ENCODE measurements around the gene SLC25A25.
"Not testable (repeated sequence)": the region's sequence is repeated elsewhere in the genome, so short reads cannot be mapped to it uniquely, and the experiment has no call there.

The SLC25A25 gene

DNA sequence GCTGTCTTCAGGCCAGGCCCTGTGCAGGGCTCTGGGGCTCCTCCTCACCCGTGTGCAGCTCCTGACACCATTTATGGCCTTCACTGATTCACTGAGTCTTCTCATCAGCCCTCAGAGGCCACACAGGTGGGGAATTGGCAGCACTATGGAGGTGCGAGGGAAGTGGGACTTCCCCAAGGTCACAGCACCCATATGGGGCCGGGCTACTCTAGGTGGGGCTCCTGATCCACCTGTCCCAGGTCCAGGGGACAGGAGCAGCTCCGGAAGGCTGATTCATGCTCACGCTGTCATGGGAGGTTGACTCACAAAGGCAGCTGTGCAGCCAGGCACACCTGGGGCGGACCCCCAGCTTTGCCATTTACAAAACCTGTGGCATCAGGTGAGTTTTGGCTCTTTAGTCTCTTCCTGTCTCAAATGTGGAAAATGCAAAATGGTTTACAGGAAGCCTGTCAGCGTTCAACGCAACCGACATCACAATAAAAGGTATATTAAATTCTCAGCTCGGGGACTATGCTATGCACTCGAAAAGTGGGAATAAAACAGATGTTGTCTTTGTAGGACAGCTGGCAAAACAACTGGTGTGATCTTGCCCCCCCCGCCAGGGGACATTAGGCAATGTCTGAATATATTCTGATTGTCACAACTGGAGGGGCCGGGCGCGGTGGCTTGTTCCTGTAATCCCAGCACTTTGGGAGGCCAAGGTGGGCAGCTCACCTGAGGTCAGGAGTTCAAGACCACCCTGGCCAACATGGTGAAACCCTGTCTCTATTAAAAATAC is 15.9 kb upstream of the SLC25A25 start:
- no peak for DNase-seq

DNA sequence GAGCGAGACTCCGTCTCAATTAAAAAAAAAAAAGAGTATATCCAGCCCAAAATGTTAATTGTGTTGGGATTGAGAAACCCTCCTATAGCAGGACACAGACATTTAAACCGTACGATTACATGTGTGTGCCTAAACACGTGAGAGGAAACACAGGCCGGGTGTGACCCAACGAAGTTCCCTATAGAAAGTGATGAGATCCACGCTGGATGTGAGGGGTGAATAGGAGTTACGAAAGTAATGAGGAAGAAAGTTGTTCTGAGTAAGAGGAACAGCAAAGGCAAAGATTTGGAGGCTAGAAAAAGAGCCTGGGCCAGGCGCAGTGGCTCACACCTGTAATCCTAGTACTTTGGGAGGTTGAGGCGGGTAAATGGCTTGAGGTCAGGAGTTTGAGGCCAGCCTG is 14.5 kb upstream of the SLC25A25 start:
- no peak for DNase-seq

DNA sequence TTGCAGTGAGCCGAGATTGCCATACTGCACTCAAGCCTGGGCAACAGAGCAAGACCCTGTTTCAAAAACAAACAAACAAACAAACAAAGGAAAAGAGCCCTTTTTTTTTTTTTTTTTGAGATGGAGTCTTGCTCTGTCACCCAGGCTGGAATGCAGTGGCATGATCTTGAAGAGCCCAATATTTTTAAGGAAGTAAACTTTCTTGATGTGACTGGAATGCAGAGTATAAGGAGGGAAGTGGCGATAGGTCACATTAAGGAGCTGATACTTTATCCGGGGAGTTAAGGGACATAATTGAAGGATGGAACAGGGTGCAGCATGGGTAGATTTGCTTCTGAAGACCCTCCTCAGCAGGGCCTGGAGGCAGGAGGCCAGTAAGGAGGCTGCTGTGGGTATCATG is 13.9 kb upstream of the SLC25A25 start:
- DNase-seq, result no peak

DNA sequence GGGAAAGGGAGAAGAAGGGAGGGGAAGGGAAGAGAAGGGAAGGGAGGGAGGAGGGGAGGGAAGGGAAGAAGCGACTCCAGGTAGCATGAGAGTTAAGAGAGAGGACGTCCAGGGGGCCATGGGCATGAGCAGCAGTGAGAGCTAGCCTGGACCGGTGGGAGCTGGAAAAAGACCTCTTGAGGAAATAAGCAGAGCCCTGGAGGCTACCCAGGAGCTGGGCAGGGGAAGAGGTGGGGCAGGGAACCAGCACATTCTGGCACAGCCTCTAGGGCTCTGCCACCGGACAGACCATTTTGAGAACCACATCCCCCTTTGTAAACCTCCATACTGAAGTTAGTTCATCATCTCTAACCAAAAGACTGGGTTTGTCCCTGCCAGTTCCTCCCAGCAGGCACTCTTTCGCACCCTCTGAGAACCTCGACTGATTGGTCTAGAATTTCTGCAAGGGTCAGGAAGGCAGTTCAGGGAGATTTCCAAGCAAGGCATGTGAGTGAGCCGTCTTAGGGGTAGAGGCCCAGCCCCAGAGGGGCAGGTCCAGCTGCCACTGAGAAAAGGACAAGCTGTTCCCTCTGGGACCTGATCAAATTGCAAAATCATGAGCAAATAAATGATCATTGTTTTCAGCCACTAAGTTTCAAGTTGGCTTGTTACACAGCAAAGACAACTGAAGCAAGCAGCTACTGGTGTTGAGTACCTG is 12.5 kb upstream of the SLC25A25 start:
- DNase-seq, result no peak

DNA sequence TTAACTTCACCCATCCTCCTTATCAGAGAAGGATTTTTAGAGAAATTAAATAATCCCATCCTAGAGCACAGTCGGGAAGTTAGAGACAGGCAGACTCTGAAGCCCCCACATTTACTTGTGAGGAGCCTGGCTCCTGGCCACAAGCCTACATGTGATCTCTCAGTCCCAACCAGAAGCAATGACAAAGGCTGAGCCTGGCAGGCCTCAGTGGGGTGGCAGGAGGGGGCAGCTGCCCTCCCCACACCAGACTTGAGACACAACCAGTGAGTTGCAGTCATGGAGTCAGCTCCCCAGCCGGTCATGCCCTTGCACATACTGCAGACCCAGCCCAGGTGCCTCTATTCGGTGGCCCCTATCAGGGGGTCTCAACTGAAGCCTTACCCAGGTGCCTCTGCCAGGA is 11.9 kb upstream of the SLC25A25 start:
- no peak for DNase-seq

DNA sequence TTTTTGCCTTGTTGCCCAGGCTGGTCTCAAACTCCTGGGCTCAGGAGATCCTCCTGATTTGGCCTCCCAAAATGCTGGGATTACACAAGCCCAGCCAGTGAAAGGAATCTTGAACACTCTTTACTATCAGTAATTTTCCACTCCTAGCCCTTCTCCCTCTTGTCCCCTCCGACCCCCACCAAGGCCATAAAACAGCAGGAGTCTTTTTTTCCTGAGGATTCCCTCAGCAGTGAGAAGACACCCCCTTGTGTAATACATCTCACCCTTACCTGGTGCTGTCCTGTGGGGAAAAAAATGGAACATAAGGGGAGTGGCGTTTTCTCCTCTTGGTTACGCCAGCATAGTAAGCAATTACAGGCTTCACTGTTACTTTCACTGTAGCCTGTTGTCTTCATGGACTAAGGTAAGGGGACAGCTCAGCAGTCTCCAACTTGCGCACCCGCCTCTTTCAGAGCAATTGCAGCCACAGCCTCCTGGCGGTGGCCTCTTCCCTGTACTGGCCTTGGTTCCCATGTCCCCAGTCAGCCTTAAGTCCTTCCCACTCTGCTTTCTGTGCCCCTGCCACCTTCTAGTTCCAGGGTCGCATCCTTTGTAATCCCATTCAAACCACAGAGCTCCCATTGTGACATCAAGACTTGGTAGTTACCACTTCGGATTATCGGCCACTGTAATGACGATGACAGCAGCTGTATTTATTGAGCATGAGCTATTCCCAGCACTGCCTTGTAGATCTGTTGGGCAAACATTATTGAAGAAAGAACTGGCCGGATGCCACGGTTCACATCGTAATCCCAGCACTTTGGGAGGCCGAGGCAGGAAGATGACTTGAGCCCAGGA is 10.9 kb upstream of the SLC25A25 start:
- DNase-seq, result no peak

DNA sequence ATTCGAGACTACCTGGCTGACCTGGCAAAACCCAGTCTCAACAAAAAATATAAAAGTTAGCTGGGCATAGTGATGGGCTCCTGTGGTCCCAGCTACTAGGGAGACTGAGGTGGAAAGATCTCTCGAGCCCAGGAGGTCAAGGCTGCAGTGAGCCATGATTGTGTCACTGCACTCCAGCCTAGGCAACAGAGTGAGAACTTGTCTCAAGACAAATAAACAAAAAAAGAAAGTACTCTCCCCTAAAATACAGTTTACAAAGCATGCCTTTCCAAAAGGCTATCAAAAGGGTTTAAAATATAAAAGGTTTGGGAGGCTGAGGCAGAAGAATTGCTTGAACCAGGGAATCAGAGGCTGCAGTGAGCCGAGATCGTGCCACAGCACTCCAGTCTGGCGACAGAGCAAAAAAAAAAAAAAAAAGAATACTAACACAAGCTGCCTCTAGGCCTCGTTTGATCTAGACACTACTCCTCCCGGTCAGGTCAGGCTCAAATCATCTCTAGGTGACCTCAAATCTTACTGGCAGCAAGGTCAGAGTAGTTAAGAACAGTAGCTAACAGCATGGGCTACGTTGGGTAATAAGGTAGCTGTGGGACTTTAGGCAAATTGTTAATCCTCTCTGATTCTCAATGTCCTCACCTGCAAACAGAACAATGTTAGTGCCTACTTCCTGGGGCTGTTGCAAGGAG is 10.2 kb upstream of the SLC25A25 start:
- DNase-seq, result no peak

DNA sequence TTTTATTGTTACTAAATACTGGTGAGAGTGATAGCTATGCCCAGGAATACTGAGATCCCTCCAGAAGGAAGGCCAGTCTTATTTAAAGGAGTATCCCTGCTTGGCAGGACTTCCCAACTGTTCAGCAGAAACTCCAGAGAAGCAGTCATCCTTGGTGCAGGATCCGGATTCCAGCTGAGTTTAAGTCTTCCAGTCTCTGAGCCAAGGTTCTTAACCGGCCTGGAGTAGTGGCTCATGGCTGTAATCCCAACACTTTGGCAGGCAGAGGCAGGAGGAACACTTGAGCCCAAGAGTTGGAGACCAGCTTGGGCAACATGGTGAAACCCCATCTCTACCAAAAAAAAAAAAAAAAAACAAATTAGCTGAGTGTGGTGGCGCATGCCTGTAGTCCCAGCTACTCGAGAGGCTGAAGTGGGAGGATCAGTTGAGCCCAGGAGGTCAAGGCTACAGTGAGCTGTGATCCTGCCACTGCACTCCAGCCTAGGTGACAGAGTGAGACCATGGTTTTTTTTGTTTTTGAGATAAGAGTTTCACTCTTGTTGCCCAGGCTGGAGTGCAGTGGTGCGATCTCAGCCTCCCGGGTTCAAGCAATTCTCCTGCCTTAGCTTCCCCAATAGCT is 8.6 kb upstream of the SLC25A25 start:
- DNase-seq, result no peak

DNA sequence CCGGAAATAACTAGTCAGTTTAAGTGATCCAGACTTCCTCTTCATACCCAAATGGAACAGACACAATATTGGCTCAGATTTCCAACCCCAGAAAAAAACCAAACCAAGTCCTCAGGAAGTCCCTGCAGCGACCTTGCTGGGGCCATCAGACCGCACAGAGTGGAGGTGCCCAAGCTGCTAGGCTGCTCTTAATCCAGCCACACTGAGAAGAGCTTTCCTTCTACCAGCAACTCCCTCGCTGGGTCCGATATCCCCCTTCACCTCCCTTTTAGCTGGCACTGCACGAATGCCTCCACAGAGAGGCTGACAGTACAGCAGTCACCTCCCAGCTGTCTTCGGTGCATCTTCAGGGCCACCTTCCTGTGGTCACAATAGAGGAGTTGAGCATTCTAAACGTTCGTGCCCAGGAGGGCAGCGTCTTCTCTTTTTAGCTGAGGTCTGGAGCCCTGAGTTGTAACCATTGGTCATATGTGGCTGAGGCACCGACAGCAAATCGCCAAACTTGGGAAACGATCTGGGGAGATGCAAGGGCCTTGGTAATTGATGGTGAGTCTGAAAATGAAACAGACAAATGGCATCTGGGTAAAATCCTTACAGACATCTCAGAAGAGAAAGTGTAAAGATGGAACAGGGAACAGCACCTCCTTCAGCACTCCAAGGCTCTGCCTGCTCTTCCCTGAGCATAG is 6.6 kb upstream of the SLC25A25 start:
- DNase-seq, result no peak

DNA sequence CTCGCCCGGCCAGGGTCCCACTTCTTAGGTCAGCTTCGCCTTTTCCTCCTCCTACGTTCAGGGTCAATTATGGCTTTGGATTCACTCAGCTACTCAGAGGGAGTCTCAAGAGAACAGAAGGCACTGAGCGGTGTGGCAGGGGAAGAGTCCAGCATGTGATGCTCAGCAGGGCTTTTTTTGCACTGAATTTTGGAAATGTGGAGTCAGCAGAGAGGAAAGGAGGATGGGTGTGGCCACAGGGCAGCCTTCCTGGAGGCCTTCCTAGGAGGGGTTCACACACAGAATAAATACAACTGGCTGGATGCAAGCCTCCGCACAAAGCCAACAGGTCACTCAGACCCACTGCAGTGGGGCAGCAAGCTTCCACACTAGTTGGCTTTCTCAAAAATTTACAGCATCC is 5.8 kb upstream of the SLC25A25 start:
- DNase-seq, result no peak

DNA sequence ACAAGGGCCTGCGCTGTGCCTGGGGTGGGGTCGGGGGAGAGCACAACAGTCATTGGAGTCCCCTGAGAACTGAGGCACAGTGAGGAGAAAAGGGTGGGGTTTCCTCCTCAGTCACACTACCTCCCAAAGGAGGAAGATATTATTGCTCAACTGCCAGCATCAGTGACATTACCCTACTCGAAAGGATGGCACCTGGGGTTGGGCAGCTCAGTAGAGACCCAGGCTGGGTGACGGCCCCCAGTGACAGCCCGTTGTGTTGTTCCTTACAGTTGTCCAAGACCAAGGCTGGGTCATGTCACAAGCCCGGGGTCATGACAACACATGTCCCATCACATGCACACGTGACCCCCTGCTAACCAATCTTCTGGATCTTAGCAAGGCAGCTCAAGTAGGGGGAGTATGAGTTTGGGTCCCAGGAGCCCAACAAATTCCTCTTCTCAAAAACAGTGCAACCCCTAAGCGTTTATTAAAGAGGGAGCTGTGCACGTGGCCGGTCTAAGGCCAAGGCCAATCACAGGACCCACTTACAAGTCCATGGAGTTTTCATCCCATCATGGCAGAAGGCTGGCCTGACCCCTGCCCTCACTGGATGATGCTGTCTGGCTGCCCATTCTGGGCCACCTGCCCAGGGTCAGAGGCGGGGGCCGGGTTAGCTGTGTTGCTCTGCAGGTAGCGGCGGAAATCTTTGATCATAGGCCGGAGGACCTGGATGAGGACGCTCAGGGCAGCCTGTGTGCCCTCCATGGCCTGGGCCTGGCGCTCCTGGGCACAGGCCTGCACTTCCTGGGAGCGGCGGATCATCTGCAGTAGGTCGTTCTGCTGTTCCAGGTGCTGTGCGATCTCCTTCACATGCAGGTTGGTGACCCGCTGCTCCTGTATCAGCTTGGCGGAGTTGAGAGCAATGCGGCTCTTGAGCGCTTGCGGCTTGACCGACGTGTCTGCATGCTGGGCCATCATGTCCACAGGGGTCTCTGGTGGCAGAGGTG is 4.9 kb upstream of the SLC25A25 start:
- no peak for DNase-seq

DNA sequence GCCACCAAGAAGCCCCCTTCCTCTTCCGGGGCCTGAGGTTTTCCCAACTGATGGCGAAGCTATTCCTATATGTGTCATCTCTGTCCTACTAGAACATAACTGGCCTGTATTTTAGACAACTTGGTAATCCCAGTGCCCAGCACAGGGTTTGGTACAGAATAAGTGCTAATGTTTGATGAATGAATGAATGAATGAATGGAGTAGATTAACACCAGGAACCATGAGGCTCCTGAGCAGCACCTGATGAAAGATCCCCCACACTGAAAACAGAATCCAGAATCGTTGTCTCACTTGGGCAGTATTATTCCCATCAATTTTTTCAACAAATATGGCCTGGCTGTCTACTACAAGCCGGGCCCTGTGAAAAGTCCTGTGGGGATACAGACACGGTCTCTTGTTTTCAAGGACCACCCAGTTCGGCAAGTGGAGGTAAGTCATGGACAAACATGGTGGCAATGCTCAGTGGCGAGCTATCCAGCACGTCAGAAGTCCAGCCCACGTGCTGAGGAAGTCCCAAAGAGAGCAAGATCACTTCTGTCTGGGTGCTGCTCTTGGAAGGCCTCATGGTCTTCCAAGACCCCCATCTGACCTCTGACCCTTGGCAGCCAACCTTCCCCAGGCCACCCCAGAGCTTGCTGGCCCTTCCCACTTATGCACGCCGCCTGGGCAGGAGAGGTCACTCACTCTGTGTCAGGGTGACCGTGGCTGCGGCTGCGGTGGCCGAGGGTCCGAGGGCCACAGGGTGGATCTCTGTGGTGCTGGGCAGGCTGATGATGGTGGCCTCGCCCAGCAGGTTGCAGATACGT is 1.9 kb upstream of the SLC25A25 start:
- no peak for DNase-seq

DNA sequence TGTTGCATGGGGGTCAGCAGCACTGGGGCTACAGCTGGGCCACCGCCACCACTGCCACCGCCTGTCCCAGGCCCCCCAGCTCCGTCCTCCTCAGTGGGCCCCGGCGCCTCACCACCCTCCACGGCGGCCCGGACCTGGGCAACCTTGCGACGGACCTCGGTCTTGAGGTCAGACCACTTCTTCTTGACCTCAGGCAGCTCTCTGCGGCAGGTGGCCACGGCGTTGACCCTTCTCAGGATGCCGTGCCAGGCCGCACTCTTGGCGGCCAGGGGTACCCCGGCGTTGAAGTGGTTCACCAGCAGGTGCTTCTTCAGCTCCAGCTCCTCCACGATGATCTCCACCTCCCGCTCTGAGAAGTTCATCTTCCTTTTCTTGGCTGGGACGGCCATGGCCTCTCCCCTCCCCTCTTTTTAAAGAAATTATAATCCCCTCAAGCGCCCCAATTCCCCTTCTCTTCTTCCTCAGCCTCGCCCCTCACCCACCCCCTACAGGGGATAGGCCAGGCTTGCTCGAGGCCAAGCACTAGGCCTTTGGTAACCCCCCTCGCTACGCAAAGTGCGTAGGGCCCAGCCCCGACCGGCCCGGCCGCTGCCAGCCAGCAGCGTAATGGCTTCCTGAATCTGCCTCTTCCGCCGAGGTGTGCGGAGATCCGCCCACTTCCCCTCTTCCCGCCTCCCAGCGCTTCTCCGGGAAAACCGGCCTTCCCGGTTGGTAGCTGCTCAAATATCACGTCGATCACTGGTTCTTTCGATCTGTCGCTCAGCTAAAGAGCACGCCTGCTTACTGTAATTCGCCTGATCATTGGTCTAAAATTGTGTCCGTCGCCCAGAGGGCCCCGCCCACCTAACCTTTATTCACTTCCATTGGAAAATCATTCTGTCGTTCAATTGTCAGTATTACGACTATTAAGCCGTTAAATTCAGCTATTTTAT is 1.1 kb upstream of the SLC25A25 start, which contains the start of gene NAIF1:
NAIF1 (minus strand) TSS at position 608 of the 932 bp plus-strand sequence; CDS start at position 389, 219 bp downstream.
- DNase-seq, result peak; percentile 91 to 99 (median 93)

DNA sequence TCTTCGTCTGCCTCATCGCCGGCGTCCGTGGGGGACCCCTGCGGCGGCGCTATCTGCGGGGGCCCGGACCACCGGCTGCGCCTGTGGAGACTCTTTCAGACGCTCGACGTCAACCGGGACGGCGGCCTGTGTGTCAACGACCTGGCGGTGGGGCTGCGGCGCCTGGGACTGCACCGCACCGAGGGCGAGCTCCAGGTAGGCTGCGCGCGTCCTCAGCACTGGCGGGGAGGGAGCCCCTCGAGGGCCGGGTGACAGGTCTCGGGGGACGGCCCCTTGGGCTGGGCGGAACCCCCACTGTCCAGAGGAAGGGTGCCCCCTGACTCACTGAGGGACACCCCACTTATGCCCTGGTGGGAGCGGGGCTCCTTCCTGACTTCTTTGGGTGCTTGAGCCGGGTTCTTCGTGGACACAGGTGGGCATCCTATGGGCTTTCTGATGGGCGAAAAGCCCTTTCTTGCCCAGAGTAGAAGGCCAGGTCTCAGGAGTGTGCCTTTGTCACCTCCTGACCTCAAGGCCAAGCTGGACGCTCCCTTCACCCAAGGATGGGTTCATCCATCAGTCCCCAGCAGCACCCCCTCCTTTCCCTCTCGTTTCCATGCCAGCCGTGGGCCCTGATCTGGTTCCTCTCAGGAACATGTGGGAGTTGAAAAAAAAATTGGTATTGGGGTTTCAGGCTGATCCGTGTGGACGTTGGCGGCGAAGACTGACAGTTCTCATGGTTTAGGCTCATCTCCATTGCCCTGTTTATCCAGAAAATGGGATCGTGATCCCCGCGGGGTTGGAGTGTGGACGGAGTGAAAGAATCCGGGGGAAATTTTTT is 564 bp downstream of the SLC25A25 start:
- peak; percentile 26 to 48 (median 34) for DNase-seq

DNA sequence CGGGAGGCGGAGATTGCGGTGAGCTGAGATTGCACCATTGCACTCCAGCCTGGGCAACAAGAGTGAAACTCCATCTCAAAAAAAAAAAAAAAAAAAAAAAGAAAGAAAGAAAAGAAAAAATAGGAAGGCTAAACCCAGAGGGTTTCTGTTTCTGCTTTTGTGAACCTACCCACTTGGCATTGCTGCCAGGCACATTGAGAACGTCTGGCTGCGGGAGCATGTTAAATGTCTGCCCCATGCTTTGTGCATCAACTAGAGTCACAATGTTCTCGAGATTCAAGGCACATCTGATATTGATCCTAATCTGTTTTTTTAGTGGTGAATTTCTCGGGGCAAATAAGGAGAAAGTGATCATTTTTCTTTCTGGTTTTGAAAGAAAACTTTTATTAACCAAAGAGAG is 2.8 kb downstream of the SLC25A25 start:
- DNase-seq, result no peak

DNA sequence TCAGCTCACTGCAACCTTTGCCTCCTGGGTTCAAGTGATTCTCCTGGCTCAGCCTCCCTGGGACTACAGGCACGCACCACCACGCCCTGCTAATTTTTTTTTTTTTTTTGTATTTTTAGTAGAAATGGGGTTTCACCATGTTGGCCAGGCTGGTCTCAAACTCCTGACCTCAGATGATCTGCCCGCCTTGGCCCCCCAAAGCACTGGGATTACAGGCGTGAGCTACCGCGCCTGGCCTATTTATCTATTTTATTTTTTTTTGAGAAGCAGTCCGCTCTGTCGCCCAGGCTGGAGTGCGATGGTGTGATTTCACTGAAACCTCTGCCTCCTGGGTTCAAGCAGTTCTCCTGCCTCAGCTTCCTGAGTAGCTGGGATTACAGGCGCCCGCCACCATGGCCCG is 3.4 kb downstream of the SLC25A25 start:
- DNase-seq, result not testable (repeated sequence)
